ENCODE data around the gene ENDOV.
A peak's percentile ranks its signal among the peaks of the same experiment; 100 is the strongest.

ENDOV gene

DNA sequence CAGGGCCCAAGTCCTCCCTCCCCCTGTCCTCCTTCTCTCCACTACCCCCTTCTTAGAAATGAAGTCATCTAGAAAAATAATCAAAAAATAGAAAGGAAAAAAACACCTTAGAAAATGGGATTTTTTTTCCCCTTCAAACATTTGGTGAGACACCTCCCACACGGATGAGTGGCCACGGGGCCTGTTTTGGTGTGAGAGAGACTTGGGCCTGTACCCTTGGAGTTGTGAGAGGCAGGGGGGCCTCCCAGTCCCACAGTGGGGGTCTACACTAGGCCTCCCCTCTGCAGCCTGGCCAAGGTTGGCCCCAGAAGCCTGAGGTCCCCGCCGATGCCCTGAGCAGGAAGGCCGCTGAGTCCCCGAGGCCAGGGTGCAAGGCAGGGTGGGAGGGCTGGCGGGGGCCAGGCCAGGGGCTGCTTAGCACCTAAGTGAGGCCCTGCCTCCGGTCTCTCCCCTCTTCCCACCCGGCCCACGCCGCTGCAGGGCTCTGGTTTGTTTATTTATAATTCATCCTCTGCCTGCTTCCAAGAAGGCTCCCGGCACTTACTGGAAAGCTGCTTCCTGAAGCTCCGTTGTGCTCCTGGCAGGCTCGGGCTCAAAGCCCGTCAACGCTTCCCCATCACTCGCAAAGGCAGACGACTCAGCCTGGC, 35.1 kb downstream of the ENDOV start:
- DNase-seq (ENCODE audit: low read depth in 3 of 3) = no peak

DNA sequence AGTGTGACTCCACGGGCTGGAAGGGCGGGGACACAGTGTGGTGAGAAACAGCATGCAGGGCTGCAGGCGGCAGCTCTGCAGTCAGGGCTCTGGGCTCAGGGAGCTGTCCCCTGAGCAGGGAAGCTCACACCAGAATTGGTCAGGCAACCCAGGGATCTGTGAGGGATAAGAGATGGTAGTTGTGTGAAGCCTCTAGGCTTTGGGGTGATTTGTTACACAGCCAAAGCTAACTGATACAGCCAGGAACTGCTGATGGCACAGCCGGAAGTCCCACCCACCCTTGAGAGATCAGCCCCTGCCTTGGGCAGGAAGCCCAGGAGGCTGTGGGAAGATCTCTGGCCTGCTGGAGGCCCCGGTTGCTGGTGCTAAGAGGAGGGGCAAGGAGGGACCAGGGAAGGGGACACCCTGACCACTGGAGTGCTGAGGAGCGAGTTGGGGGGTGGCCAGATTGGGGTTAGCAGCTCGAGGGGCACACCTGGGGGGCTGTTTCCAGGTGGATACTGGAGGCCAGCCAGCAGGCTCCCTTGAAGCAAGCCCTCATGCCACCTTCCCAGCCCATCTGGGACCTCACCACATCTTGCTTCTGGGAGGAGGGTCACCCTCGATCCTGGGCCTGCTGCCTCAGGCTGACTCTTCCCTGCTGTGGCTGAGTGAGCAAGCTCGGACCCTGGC, 36.3 kb downstream of the ENDOV start:
- no peak for DNase-seq (ENCODE audit: low read depth in 3 of 3)

DNA sequence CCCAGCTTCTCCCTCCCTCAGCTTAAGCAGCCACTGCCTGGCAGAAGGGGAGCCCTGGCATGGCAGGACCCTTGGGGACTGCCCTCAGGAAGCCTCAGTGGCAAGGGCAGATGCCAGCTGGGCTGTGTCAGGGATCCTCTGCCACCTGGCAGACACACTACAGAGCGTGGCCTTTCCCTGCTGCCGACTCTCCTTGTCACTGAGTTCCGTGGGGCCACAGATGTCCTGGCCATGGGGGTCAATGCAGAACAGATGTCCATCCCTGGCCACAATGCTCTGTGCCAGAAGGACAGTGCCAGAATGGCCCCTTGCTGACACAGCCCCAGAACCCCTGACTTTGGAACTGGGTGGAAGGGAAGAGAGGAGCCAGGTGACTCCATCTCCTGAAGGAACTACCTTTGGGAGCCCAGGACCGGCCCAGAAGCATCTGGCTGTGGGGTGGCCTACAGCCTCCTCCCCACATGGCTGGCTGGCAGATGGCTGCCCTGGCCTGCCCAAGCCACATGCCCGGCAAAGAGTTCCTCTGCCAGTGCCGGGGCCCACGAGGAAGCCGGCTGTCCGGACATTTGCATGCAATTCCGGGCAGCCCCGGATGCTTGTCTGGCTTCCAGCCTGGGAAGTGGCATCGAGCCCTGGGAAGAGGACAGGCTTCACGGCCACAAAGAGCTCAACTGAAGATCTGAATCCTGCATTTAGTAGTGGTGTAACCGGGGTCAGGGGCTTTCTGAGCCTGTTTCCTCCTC, 37.4 kb downstream of the ENDOV start:
- no peak for DNase-seq (ENCODE audit: low read depth in 3 of 3)

DNA sequence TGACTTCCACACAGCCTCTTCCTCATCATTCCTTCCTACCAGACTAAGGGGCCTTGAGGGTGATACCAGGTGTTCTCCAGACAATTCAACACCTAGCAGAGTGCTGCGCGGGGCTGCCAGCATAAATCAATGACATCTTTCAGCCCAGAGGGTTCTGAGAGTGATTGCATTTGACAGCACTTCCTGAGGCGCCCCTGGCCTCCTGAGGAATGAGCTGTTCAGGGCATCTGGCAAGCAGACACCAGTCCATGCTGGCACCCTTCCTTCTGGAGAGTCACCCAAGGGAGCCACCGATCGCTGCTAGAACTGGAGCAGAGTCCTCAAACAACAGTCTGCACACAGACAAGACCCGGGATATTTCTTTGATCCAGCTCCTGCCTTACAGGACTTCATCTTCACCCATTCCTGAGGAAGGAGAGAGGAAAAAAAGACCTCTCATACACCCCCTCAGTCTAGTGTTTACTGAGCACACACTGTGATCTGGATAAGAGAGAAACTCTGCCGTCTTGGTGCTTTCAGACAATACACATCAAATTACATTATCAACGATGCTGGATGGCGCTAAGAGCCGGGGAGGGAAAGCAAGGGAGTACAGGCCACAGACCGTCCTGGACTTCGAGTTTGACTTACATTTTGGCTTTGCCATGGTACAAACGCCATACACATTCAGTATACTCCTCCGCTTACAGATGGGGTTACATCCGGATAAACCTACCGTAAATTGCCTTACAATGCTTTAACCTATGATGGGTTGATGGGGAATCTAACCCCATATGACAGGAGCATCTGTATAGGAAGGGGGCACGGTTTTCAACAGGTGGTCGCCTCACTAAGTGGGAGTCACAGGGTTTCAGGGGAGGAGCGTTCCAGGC, 38.4 kb downstream of the ENDOV start:
- no peak for DNase-seq (ENCODE audit: low read depth in 3 of 3)

DNA sequence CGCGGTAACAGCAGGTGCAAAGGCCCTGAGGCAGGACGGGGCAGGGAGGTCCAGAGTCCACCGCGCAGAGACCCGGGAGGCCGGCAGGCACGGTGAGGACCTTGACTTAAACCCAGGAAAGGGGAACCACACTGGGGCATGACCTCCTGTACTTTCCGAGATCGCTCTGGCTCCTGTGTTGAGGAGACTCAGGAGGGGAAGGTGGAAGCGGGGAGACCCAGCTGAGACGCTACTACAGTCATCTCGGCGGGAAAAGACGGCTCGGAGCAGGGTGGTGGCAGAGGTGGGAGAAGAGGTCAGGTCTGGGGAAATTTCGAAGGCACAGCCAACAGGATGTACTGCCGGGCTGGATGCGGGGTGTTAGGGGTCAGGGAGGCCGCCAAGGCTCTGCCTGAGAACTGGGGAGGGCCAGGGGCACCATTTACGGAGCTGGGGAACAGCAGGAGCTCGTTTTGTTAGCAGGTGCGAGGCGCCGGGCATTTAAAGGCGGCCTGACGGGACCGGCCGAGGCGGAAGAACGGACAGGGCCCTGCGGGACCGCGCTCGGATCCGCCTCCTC, 39.1 kb downstream of the ENDOV start:
- no peak for DNase-seq (ENCODE audit: low read depth in 3 of 3)

DNA sequence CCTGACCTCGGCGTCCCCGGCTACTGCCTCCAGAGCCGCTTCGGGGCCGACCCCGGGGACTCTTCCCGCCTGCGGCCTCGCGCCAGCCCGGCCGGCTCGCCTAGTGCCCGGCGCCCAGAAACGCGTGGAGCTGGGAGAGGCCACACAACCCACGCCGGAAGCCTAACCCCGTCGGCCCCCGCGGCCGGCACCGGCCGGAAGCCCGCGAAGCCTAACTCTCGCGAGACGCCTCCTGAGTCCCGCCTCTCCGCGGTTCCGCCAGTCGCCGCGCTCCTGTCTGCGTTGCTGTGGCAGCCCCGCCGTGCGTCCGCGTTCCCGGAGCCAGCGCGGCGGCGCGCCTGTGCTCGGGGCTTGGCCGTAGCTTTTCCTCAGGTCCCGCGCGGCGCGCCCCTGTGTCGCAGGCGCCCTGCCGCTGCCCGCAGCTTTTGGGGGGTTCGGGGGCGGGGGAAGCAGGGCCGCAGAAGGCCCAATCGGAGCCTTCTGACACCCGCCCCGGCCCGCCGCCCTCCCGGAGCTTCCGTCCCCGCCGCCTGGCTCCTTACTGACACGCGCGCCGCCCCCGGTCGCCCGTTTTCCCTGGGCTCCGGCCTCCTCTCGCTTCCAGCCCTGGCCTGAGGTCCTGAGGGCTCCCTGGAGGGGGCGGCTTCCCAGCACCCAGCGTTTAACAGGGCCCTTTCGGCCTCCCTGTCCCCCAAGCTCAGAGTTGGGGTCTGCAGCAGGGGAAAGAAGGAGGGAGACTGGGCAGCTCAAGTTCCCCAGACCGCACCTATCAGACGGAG, 39.8 kb downstream of the ENDOV start:
- peak; percentile 93 to 95 (median 94) for DNase-seq (ENCODE audit: low read depth in 3 of 3)

DNA sequence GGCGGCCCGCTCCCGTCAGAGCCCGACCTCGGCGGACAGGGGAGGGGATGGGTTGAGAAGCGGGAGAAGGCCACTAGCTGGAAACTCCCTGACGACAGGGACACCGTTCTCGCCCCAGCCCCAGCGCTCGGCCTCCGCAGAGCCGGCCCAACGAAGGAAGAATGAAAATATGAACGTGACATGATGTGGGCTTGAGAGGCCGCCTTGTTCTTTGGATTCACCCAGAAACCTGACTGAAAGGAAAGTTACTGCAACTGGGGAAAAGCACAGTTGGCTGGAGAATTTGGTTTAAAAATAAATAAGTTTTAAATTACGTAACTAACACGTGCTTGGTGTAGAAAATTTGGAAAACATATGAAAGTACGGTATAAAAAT, 40.4 kb downstream of the ENDOV start:
- DNase-seq (ENCODE audit: low read depth in 3 of 3) = no peak

DNA sequence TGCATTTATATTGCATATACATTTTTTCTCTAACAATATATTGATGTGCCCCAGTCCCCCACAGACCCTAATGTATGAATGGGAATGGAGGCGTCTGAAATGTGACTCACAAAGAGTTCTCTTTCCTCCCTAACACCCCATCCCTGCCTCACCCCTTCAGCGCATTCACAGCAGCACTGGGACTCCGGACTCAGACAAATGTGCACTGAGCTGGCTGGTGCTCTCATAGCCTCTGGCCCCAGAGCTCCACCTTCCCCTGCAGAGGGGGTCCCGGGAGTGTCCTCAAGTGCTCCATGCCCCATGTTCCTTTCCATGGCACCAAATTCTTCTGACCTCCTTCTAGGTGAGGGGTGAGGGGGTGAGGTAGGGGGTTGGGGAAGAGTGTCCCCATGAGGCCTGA, 40.8 kb downstream of the ENDOV start:
- DNase-seq (ENCODE audit: low read depth in 3 of 3) = no peak

DNA sequence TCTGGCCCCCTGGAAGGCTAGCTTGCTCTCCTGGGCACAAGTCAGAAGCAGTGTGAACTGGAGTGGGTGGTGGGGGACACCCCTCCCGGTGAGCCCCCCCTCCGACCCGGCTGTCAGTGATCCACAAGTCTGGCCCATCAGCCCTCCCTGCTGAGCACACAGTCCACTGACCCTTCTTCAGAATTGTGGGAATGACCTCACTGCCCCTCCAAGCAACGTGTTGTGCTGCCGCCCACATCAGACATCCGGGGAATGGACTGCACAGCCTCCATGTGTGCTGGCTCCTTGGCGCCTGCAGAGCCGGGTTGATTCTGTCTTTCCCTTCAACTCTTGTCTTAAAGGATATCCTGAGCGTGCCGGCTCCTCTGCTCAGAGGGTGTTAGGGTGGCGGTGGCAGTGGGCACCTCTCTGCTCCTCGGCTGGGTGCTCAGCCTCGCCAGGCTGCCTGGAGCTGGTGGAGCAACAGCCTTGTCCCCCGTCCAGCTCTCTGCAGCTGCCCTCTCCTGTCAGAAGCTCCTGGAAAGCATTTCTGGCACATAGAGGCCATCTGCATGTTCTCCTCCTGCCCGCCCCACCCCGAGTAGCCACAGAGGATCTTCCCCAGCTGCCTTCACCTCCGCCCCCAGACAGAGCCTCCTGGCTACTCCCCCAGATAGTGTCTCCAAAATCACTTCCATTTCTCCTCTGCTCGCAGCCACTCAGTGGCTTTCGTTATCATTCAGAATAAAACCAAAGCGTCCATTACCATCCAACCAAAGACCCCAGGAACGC, 41.7 kb downstream of the ENDOV start:
- DNase-seq (ENCODE audit: low read depth in 3 of 3) = no peak

DNA sequence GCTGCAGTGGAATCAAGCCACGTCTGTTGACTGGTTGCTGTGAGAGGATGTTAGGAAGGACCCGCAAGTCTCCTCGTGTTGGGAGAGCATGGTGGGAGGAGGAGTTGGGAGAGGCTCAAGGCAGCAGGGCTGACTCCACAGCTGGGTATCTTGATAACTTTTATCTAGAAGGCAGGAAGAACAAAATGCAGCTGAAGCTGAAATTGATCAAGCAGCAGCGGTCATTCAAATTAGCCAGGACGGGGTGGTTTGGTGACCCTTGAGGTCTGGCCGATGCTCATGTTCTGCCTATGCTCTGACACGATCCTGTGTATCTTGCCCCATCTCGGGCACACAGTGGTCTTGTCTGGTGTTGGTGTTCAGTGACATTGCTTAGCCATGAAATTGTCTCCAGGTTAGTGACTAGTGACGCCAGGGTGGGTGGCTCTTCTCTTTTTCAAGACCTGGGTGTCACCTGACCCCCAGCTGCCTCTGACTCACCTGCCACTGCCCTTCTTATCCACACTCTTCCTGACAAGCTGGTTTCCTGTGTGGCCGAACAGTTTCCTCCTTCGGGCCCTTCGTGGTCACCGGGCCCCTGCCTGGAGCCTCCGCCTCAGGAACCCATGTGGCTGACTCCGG, 42.4 kb downstream of the ENDOV start:
- no peak for DNase-seq (ENCODE audit: low read depth in 3 of 3)

DNA sequence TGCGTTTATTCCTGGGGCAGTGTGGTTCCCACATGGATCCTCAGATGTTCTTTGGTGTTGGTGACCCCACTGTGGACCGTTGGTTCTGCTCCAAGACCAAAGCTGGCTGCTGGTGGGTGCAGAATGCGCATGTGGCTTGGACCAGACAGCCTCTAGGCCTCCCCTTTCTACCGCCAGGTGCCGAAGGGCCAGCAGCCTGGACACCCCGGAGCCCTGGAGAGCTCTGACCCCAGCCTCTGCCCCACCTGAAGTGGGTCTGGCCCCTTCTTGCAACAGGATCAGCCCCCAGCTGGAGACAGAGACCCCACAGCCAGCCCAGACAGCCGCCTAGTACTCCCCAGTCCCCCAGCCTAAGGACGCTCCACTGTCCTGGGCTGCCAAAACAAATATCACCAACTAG, 43.0 kb downstream of the ENDOV start:
- DNase-seq (ENCODE audit: low read depth in 3 of 3) = no peak

DNA sequence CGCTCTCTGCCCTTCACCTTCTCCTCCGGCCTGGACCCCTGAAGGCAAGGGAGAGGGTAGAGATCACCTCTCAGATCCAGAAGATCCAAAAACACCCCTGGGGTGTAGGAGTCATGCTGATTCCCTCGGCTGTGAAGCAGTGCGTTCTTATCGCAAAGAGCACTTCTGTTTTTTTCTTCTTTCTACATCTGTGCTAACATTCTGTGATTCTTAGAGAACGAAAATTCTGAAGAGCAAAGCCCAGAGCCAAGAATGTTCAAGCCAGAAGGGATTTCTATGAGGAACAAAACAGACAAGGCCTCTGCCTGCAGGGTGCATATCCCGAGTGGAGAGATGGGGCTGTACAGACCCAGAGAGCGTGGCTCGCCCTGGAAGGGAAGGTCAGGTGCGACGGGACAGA, 44.3 kb downstream of the ENDOV start:
- no peak for DNase-seq (ENCODE audit: low read depth in 3 of 3)

DNA sequence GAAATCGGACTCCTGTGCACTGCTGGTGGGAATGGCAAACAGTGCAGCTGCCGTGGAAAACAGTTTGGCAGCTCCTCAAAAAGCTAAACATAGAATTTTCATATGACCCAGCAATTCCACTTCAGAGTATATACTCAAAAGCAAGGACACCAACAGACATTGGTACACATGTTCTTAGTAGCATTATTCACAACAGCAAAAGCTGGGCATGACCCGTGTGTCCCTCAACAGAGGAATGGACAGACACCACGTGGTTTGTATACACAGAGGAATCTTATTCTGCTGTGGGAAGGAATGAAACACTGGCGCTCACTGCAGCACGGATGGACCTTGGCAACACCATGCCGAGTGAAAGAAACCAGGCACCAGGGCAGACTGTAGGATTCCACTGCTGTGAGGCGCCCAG, 45.5 kb downstream of the ENDOV start:
- no peak for DNase-seq (ENCODE audit: low read depth in 3 of 3)

DNA sequence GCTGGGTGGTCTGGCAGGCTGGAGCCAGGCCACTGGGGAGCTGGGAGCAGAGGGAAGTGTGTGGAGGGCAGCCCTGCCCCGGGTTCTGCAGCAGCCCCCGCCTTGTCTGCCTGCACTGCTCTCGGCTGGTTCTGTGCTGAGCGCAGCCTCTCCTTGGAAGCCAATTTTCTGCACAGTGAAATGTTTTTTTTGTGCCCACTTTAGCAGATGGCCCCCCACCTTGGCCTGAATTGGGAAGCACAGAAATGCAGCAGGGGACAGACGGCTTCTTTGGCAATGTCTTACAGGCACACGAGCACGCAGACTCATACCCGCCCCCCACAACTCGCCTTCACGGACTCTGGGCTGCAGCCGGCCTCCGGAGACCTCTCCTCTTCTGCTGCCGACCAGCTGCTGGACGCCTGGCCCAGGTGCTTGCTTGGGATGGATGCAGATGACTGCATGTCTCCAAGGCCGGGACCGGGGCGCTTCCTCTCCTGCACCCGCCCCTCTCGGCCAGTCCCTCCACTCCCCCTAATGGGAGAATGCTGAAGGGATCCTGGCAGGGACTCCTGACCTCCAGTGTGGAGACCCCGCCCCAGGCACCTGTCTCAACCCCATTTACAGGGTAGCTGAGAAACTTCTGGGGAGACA, 46.7 kb downstream of the ENDOV start:
- no peak for DNase-seq (ENCODE audit: low read depth in 3 of 3)

DNA sequence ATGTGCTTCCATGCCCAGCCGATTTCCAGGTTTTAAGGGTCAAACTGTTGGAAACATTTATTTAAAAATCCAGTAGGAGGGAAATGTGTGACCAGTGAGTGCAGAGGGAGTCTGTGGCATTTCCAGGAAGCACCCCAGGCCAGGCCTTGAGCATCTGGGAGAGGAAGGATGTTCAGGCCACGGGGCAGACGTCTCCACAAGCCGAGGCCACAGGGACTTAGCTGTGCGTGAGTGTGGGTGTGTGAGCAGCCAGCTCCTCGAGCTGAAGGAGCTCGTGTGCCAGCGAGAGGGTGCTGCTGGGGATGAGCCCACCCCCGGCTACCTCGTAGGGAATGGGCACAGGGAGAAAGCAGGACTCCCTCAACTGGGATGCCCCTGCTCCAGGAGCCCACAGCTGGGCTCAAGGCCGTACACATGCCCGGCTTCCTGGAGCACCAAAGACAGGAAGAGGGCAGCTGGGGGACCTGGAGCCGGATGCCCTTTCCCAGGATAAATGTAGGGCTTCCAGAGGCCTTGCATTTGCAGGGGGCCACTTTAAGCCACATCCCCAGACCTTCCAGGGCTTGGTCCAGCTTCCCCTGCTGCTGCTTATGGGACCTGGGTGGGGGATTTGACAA, 48.9 kb downstream of the ENDOV start:
- DNase-seq (ENCODE audit: low read depth in 3 of 3) = no peak

DNA sequence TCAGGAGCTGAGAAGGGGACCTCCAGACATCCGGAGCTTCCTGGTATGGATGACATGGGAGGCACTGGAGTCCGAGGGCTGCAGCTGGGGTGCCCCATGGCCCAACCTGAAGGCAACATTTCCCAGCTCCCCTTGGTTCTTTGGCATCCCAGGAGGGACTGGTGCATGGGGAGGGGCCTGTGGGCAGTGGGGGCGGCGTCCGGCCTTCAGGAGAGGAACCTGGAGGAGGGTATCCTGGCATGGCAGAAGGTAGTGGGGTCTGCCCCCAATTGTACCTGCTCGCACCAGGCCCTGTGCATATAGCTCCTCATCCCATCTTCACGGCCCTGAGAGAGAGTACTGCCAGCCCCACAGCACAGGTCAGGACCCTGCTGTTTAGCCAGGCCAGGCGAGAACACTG, 49.5 kb downstream of the ENDOV start:
- no peak for DNase-seq (ENCODE audit: low read depth in 3 of 3)

DNA sequence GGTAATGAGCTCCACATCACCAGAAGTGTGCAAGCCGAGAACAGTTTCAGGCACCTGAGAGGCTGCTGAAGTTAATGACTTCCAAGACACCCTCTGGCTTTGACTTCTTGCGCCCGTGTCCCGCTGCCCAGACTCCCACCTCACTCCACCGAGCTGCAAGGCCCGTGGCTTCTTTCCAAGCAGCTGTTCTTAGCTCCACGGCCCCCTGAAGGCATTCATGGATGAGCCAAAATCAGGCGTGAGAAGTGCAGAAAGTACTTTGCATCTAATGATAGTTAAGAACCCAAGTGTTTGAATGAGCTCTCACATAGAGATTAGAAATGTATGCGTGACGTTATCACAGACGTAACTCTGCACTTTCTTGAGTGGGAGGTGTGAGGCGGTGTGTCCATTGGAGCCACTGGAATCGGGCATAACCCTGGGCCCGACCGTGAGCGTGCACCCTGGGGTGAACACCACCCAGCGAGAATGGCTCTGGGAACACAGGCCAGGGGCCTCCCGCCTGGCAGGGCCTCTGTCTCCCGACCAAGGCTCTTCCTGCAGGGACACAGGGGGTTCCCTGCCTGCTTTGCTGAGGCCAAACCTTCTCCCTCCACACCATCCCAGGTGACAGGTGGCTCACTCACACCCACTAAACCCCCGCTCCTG, 50.5 kb downstream of the ENDOV start:
- no peak for DNase-seq (ENCODE audit: low read depth in 3 of 3)

DNA sequence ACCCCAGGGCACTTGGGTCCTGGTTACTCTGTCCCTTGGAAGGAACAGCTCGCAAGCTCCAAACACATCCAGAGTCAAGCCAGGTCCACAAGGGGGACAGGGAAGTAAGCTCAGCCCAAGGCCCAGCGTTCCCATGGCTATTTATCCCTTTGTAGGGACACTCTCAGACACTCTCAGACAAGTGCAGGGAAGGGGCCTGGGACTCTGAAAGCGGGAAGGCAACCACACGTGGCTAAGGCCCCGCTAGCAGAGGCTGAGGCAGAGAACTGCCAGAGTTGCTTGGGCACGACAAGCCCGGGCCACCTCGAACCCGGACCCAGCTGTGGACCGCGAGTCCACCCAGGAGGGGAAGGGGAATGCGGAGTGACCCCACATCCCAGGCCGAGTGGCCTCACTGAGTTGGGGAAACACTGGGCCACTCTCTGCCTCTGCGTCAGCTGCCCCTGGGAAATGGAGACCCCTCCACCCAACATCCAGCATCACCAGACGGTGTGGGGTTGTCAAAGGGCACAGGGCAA, 51.3 kb downstream of the ENDOV start:
- DNase-seq (ENCODE audit: low read depth in 3 of 3) = no peak

Measured in stimulated activated CD4-positive, alpha-beta T cell treated with anti-CD3 and anti-CD28 coated beads, TNF-alpha, amount 100 ng/mL, for 48 hours (primary cell).